Activated CD4-positive, alpha-beta T cell treated with anti-CD3 and anti-CD28 coated beads, Interleukin-2, amount 50 U/mL, for 1 hour (primary cell): ENCODE results near the gene KANK3.
"Not testable (repeated sequence)": the region's sequence is repeated elsewhere in the genome, so short reads cannot be mapped to it uniquely, and the experiment has no call there.

ENCODE experiments used
- DNase-seq: peaks from one replicate; pipeline ENCODE4 v3.0.0-alpha.2; 2020

KANK3 gene

GRCh38 chr19:8336660-8337059 is 6.4 kb downstream of the KANK3 start:
- no peak for DNase-seq

- no peak for DNase-seq
Measured at GRCh38 chr19:8336072-8336569, 6.9 kb downstream of the KANK3 start.

GRCh38 chr19:8335343-8336071 is 7.6 kb downstream of the KANK3 start:
- DNase-seq: no peak

DNA sequence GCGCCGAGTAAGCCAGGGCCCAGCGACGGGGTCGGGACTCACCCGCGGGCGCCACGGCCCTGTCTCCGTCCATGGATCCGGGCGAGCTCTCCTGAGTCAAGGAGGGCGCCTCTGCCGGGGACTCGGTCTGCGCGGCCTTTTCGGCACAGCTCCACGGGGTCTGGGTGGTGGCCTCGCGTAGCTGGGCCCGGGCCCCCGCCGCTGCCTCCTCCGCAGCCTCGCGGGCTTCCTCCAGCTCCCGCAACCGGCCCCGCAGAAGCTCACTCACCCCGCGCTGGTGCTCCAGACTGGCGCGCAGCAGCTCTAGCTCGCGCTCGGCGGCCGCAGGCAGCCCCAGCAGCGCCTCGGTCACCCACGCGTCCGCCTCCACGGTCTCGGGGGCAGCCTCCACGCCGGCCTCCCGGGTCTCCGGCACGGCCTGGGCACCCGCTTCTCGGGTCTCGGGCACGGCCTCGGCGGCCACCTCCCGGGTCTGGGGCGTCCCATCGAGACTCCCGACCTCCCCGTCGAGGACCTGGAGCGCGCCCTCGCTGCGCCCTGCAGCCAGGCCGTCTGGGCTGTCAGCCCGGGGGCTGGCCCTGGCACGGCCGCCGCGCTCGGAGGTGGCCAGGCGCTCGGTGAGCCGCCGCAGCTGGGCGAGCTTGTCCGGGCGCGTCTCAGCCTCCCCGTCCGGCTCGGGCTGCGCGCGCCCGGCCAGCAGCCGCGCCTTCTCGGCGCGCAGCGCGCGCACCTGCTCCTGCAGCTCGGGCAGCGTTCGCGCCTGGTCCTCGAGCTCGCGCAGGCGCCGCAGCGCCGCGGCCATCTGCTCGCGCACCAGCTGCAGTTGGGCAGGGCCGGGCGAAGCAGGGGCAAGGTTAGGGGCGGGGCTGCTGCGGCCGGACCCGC is 8.4 kb downstream of the KANK3 start:
- no peak for DNase-seq

GRCh38 chr19:8333767-8334457 is 9.2 kb downstream of the KANK3 start:
- no peak for DNase-seq

- no peak for DNase-seq
Measured at GRCh38 chr19:8332976-8333766, 9.9 kb downstream of the KANK3 start.

DNA sequence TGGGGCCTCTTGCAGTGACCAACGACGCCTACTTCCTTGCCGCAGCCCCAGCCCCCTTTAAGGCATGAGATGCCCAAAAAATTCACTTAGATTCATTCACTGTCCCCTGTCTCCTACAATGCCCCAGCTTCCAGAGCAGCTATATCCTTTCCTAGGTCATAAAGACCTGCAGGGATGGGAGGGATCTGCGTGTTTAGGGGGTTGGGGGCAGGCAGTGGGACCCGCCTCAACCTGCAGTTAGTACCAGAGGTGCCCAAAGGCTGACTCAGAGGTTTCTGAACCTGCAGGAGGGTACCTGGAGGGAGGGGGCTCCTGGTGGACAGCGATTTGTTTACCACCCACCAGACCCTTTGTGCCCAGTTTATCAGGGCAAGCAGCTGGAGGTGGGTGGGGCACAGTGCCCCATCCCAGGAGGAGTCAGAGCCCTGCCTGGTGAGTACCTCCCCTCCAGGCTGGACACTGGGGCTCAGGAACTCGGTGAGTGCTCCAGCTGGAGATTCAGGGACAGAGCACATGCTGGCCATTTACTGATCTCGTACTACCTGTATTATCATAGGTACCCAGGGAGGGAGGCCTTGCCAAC is 11.7 kb downstream of the KANK3 start:
- no peak for DNase-seq

- no peak for DNase-seq
Measured at GRCh38 chr19:8329996-8330395, 13.1 kb downstream of the KANK3 start.

DNA sequence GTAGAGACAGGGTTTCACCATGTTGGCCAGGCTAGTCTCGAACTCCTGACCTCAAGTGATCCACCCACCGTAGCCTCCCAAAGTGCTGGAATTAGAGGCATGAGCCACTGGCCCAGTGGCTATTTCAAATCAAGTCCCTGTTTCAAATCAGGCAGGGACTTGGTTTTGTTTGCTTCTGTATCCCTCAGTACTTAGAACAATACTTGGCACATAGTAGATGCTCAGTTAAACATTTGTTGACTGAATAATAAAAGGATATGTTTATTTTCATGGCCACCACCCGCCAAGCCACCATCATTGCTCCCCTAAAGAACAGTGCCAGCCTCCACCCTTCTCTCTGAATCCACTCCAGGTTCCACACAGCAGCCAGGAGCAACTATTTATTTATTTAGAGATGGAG is 17.6 kb downstream of the KANK3 start:
- DNase-seq: no peak

DNA sequence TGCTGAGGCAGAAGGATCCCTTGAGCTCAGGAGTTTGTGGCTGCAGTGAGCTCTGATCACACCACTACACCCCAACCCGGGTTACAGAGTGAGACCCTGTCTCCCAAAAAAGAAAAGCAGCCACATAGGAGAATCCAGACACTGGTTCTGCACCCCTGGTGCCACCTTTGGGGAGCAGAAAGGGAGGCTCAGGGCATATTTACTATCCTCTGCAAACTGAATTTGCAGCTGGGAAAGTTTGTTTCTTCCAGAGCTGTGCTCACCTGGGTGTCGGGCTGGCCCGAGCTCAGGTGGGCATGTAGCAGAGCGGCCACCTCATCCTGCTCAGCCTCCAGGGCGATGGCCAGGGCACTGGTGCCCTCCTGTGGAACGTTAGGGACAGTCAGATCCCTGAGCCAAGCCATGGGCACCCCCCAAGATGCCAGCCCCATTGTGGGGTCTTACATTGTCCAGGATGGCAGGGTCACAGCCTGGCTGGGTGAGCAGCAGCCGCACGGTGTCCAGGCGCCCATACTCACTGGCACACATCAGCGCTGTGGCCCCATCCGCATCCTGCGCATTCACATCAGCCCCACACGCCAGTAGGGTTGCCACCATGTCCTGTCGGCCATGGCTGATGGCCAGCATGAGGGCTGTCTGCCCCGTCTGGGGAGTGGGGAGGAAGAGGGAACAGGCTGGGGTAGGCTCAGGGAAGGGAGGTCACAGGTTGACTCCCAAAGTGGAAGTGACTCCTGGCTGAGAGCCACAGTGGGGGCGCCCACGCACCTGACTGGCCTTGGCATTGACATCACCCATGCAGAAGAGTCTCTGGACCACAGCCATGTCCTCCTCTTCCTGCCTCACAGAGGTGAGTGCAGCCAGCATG is 18.6 kb downstream of the KANK3 start:
- no peak for DNase-seq

- no peak for DNase-seq
Measured at GRCh38 chr19:8323781-8324185, 19.3 kb downstream of the KANK3 start.

DNA sequence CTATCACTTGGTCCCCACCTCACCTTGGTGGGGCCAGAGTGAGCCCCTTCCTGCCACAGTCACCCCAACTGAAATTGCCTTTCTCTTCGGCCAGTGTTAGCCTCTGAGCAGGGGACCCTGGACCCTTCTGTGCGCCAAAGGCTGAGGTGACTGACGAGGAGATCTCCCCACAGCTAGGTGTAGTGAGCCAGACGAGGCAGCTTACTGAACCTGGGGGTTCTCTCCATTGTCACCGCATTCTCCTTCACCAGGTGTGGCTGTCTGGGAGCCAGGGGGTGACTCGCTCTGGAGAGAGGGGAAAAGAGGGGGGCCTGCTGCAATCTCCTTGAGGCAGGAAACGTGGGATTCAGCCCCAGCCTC is 20.4 kb downstream of the KANK3 start:
- no peak for DNase-seq

GRCh38 chr19:8321986-8322637 is 20.9 kb downstream of the KANK3 start:
- no peak for DNase-seq

DNA sequence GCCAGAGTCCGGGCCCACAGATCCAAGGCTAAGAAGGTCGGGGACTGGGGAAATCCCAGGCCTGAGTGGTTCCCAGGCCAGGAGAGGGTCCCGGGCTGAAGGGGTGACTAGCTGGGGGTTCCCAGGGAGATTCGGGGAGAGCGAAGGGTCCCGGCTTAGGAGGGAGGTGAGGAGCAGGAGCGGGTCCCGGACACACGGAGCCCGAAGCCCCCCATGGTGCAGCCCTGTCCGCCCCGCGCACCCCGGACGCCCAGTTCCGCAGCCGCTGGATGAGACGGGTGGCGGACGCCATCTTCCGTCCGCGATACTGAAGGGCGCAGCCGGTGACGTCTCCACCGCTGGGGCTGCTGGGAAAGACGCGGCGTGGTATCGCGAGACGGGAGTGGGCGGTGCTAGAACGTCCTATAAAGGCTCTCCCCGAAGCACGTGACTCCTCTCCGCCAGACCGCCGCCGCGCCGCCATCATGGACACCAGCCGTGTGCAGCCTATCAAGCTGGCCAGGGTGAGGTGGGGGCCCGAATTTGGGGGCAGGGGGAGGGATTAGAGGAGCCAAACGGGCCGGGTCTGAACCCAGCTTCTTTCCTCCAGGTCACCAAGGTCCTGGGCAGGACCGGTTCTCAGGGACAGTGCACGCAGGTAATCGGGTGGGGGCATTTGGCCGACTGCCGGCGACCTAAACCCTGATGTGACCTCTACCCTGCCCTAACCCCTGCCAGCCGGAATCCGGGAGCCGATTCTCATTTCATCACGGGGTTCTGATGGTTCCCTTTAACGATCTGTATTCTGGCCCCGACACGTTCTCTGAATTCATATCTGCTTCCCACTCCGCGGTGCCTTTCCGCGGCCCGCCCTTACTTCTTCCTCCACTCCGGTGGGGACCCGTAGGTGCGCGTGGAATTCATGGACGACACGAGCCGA is 21.7 kb downstream of the KANK3 start, which contains the start of the genes NDUFA7 and RPS28:
Gene NDUFA7, minus strand, starts transcription at position 309 of the 919 bp plus-strand sequence. Its CDS starts 17 bp downstream, at position 292.
Gene RPS28, plus strand, starts transcription at position 430 of the 919 bp plus-strand sequence. Its CDS starts 35 bp downstream, at position 465.
- DNase-seq: peak; percentile 98

DNA sequence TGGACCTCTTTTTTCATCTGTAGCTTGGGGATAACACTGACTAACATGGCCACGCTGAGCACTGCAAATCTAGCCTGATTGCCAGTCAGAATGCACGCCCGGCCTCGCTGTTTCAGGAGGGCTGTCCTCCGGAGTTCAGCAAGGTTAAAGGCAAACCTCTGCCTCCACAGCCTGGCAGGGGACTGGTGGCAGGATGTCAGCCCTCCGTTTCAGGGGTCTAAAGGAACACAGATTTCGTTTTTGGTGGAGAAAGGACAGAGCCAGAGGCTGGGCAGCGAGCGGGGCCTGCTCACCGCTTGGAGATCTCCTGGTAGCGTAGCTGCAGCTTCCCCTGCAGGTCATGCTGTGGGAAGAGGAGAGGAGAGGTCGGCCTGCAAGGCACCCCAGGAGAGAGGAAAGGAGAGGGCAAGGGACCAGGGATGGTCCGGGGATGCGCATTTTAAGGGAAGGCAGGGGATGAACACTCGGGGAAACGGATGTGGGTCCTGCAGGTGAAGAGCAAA is 22.4 kb downstream of the KANK3 start:
- no peak for DNase-seq

GRCh38 chr19:8319807-8320520 is 23.1 kb downstream of the KANK3 start:
- no peak for DNase-seq

GRCh38 chr19:8318835-8319234 is 24.2 kb downstream of the KANK3 start:
- DNase-seq: not testable (repeated sequence)
